Small intestine (tissue), 7 donors: ENCODE data around the gene GRIK1. TPM values are rescaled to one million over a fixed set of nuclear protein-coding genes. Genes with fewer than 3 reads are reported as not detected.

ENCODE experiments used
- DNase-seq, 2 donors: peaks; one replicate each; pipeline versions ENCODE4 v3.0.0 to v3.0.0-alpha.2; 2013
- FAIRE-seq: peaks from 2 replicates; lab custom pipeline; 2012; peaks lifted over from hg19 to GRCh38; lab: Jason Lieb, UNC
- H3K27ac ChIP-seq, 3 donors: one replicate each; pipeline ENCODE4 v1.5.1; 2013; ENCODE audit warnings: low read length in 2 of 3, mild to moderate bottlenecking in 2 of 3, control low read depth in 1 of 3, inconsistent platforms in 1 of 3, low read depth in 1 of 3, moderate library complexity in 1 of 3
- H3K27me3 ChIP-seq, 3 donors: one replicate each; pipeline ENCODE4 v1.6.1; 2013; ENCODE audit warnings: low read length in 3 of 3, inconsistent platforms in 1 of 3; ENCODE audit not compliant: control insufficient read depth in 3 of 3, insufficient read depth in 3 of 3
- H3K36me3 ChIP-seq, 3 donors: one replicate each; pipeline ENCODE4 v1.6.1; 2013; ENCODE audit warnings: low read length in 3 of 3, inconsistent platforms in 1 of 3, low read depth in 1 of 3, mild to moderate bottlenecking in 1 of 3, moderate library complexity in 1 of 3; ENCODE audit not compliant: control insufficient read depth in 3 of 3, insufficient read depth in 2 of 3
- H3K4me1 ChIP-seq, 3 donors: one replicate each; pipeline ENCODE4 v1.6.1; 2013; ENCODE audit warnings: low read length in 2 of 3, inconsistent platforms in 1 of 3, low read depth in 1 of 3, mild to moderate bottlenecking in 1 of 3, moderate library complexity in 1 of 3; ENCODE audit not compliant: control insufficient read depth in 3 of 3, insufficient read depth in 2 of 3
- H3K4me3 ChIP-seq, 3 donors: one replicate each; pipeline ENCODE4 v1.5.1; 2013; ENCODE audit warnings: low read length in 3 of 3, control low read depth in 1 of 3, inconsistent platforms in 1 of 3, low read depth in 1 of 3, mild to moderate bottlenecking in 1 of 3, moderate library complexity in 1 of 3
- H3K9me3 ChIP-seq, 2 donors: one replicate each; pipeline ENCODE4 v1.6.1; 2013; ENCODE audit warnings: low read depth in 1 of 2, low read length in 1 of 2; ENCODE audit not compliant: control insufficient read depth in 2 of 2, insufficient read depth in 1 of 2
- WGBS, 3 donors: extraction: QIAGEN DNeasy Blood & Tissue Kit; methylation state at CpG; one replicate each; pipeline ENCODE4 v1.1.7; 2013; 5-methylcytosine and 5-hydroxymethylcytosine counted together
- polyA plus RNA-seq, 4 donors: library from polyadenylated mRNA; stranded (reverse) in 3 of 4; unstranded in 1 of 4; fragments of 200-250 nt in 3 of 4; fragments of 120-200 nt in 1 of 4; gene quantifications; one replicate each; pipeline versions ENCODE4 v1.2.1 to v1.2.3, GENCODE V29; 2013
- donor health status: healthy with polysubstance abuse.
- donor health status: control.
- donor health status: control.
- donor health status: Bipolar disorder and iron deficiency.
- donor health status: healthy.

The GRIK1 gene
- polyA plus RNA-seq, 4 donors = 0.24 to 0.37 TPM; not detected in 2

DNA sequence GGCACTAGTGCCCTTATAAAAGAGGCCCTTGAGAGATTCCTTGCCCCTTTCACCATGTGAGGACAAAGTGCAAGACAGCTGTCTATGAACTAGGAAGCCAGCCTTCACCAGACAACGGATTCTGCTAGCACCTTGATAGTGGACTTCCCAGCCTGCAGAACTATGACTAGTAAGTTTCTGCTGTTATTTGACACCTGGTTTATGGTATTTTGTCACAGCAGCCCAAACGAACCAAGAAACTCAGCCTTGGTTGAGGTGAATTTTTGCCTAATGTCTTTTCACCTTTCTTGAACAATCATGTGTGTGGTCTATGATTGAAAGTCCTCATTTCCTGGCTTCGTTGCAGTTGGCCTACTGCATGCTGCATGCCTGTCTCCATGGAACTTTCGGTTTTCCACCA is 302.2 kb downstream of the GRIK1 start:
- FAIRE-seq = no peak
- Histone ChIP-seq H3K36me3 (no peaks in the 10 kb centered on the region), H3K9me3 (no peaks in the 10 kb centered on the region), H3K4me1 (peaks cover 0 to 3% (median 0%) of the 10 kb centered on the region in 3 donors), H3K27me3 (no peaks in the 10 kb centered on the region), H3K4me3 (no peak overlapping the region), H3K27ac (no peak overlapping the region)
- no peak for DNase-seq
- WGBS, 3 donors = 67 to 80% (median 68%) methylated on average over 4 of the region's 4 CpGs

DNA sequence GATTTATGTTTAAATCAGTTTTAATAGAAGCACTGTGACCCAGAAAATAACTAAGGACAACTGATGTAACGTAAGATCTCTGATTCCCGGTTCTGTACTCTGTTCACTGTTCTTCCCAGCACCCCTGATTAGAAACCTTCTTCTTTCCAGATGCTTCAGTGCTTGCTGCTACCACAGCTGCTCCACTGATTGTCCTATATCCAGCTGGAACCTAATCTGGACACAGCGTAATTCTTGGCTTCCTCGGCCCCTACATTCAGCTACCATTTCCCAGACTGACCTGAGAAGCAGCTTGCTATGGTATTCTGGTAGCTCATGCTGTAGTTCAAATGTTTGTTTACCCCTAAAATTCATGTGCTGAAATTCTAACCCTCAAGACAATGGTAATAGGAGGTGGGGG is 302.7 kb downstream of the GRIK1 start:
- 85 to 92% (median 90%) methylated on average over 4 of the region's 4 CpGs for WGBS, 3 donors
- no peak overlapping the region for H3K27ac ChIP-seq
- no peaks in the 10 kb centered on the region for H3K36me3 ChIP-seq
- FAIRE-seq (no peak), DNase-seq (no peak)
- H3K4me3 ChIP-seq = no peak overlapping the region
- no peaks in the 10 kb centered on the region for H3K27me3 ChIP-seq
- H3K9me3 ChIP-seq = no peaks in the 10 kb centered on the region
- H3K4me1 ChIP-seq = no peaks in the 10 kb centered on the region

DNA sequence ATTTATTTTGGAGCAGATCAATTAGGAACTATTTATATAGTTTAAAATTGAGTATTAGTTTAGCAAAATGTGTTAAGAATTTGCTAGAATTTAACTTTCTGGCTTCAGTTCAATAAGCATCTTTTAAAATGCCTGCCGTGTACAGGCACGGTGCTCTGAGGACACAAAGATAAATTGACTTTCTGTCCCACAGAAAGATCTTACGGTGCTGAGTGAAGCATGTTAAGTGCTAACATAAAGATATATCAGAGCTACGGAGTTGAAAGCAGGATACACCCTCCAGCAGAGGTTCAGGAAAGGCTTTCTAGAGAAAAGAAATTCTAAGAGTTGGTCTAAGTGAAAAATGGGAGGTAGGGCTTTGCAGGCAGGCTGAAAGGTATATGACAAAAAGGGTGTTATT is 305.4 kb downstream of the GRIK1 start:
- H3K27ac ChIP-seq = no peak overlapping the region
- H3K27me3 ChIP-seq = no peaks in the 10 kb centered on the region
- H3K4me3 ChIP-seq = no peak overlapping the region
- no peaks in the 10 kb centered on the region for H3K36me3 ChIP-seq
- FAIRE-seq (no peak), DNase-seq (no peak)
- H3K9me3 ChIP-seq = no peaks in the 10 kb centered on the region
- WGBS, 3 donors = 80 to 82% (median 81%) methylated on average over 4 of the region's 4 CpGs
- H3K4me1 ChIP-seq = no peaks in the 10 kb centered on the region

DNA sequence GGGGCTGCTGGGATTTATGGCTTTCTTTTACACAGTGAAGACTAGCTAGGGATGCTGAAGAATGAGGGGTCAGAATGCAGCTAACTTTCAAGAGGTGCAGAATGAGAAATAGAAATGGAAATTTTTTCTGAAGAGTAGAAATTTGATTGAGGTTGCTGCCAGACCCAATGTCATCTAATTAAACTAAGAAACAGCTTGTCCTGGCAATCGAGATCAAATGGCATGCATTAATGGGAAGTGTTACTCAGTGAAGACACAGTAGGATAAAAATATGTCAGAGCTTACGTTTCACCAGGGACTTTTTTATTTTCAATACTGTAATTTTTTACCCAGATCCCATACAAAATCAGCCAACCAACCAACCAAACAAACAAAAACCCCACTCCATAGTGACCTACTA is 306.0 kb downstream of the GRIK1 start:
- Histone ChIP-seq H3K4me1 (no peaks in the 10 kb centered on the region), H3K36me3 (no peaks in the 10 kb centered on the region), H3K27ac (no peak overlapping the region), H3K27me3 (no peaks in the 10 kb centered on the region), H3K9me3 (no peaks in the 10 kb centered on the region), H3K4me3 (no peak overlapping the region)
- WGBS, 3 donors = 74 to 81% (median 75%) methylated on average over 2 of the region's 2 CpGs
- DNase-seq (no peak), FAIRE-seq (no peak)

DNA sequence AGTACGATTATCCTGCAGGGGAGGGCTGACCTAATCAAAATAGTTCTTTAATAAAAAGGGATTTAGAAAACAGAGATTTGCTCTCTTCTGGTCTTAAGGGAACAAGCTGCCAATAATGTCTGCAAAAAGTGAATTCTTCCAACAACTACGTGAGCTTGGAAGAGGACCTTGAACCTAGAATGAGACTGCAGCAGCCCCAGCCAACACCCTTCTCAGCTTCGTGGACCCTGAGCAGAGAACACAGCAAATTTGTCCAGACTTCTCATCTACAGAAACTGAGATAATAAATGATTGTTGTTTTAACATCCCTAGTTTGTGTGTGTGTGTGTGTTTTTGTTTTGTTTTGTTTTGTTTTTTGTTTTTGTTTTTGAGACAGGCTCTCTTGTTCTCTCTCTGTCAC is 309.4 kb downstream of the GRIK1 start:
- no peak for FAIRE-seq
- H3K4me1 ChIP-seq = no peaks in the 10 kb centered on the region
- H3K27ac ChIP-seq = no peak overlapping the region
- H3K36me3 ChIP-seq = no peaks in the 10 kb centered on the region
- no peaks in the 10 kb centered on the region for H3K27me3 ChIP-seq
- no peaks in the 10 kb centered on the region for H3K9me3 ChIP-seq
- DNase-seq = peak in 1 of 2 donors; percentile 37
- H3K4me3 ChIP-seq = no peak overlapping the region
- 14 to 65% (median 47%) methylated on average over 3 of the region's 3 CpGs for WGBS, 3 donors

DNA sequence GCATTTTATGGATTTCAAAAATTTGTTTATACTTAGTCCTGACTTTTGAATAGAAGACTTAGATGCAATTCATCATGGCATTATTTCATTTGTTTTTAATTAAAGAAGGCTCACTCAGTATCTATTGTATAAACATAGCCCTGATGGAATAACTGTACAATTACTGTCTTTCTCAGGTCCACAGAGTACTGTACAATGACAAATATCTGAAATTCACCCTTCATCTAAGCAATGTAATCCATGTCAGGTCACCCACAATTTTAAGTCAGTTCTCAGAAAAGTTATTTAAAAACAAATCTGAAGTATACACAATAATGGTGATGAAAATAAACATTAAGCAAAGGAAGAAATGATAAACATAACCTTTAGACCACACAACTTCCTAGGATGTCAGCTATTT is 311.9 kb downstream of the GRIK1 start:
- Histone ChIP-seq H3K4me3 (no peak overlapping the region), H3K36me3 (no peaks in the 10 kb centered on the region), H3K9me3 (no peaks in the 10 kb centered on the region), H3K27me3 (no peaks in the 10 kb centered on the region), H3K27ac (no peak overlapping the region), H3K4me1 (no peaks in the 10 kb centered on the region)
- FAIRE-seq (no peak), DNase-seq (no peak)

DNA sequence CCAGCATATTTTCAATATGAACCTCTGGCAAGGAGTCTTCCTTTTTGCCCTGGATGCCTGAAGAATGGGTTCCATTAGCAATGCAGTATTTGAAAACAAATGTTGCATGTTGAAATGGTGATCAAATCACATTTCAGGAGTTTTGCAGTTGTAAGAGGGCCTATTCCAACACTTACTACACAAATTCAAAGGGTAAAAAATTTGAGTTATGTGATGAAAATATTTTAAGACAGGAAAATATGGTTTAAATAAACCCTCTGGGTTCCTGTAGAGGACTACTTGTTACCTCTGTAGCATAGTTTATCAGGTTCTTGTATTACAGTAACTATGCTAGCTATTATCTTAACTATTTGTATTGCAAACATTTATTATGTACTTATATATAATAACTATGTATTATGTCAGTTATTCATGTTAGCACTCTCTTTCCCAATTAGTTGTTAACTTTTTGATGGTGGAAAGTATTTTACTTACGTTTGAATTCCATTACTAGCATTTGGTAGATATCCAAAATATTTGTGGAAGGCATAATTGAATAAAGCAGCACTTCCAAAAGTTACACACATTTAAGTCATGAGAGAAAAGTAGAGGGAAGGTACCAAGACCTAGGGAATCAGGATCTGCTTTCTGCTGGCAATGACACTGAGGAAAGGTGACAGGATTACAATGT is 312.9 kb downstream of the GRIK1 start:
- FAIRE-seq = no peak
- 63 to 71% (median 68%) methylated on average over 1 of the region's 1 CpG for WGBS, 3 donors
- no peaks in the 10 kb centered on the region for H3K27me3 ChIP-seq
- no peak for DNase-seq
- no peaks in the 10 kb centered on the region for H3K36me3 ChIP-seq
- no peak overlapping the region for H3K27ac ChIP-seq
- H3K9me3 ChIP-seq = peaks cover 0 to 2% of the 10 kb centered on the region in 2 donors
- H3K4me3 ChIP-seq = no peak overlapping the region
- no peaks in the 10 kb centered on the region for H3K4me1 ChIP-seq

DNA sequence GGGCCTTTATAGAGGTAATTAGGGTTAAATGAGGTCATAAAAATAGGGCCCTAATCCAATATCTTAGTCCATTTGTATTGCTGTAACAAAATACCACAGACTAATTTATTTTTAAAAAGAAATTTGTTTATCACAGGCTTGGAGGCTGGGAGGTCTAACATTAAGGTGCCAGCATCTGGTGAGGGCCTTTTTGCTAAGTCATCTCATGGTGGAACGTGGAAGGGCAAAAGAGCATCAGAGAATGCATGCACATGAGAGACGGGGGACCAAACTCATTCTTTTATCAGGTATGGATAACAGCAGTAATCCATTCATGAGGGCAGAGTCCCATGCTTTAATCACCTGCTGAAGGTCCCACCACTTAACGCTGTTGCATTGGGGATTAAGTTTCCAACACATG is 313.8 kb downstream of the GRIK1 start:
- FAIRE-seq (no peak), DNase-seq (no peak)
- peaks cover 0 to 2% of the 10 kb centered on the region in 2 donors for H3K9me3 ChIP-seq
- H3K4me1 ChIP-seq = no peaks in the 10 kb centered on the region
- 47 to 81% (median 58%) methylated on average over 3 of the region's 3 CpGs for WGBS, 3 donors
- H3K27me3 ChIP-seq = no peaks in the 10 kb centered on the region
- no peaks in the 10 kb centered on the region for H3K36me3 ChIP-seq
- no peak overlapping the region for H3K4me3 ChIP-seq
- H3K27ac ChIP-seq = no peak overlapping the region

DNA sequence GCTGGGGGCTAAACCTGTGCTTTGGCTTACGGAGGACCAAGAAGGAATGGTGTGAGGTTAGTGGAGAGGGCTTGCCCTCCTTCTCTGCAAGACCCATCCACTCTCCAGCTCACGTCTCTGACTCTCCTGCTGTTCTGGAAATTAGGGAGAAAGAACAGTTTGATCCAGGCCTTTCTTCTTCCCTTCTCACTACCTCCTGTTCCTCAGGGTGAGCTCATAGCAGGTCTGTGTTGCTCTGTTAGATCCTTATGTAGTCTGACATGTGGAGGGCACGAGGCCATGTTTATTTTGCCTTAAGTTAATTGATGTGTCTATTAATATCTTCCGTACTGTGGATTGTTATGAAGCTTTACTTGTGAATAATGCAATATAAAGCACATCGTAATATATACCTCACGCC is 315.0 kb downstream of the GRIK1 start:
- H3K4me3 ChIP-seq = no peak overlapping the region
- 81 to 90% (median 84%) methylated on average over 6 of the region's 6 CpGs for WGBS, 3 donors
- no peaks in the 10 kb centered on the region for H3K36me3 ChIP-seq
- H3K4me1 ChIP-seq = no peaks in the 10 kb centered on the region
- FAIRE-seq = no peak
- DNase-seq = no peak
- H3K27me3 ChIP-seq = no peaks in the 10 kb centered on the region
- peaks cover 0 to 2% of the 10 kb centered on the region in 2 donors for H3K9me3 ChIP-seq
- no peak overlapping the region for H3K27ac ChIP-seq
